Measurements from ENCODE around the gene ABCC3. TPM values are rescaled to one million over a fixed set of nuclear protein-coding genes. Genes with fewer than 3 reads are reported as not detected.

ABCC3 gene
- total RNA-seq, 1 donor from 2014 or later = 0.20 TPM

GRCh38 chr17:50629902-50630301 lies 4.8 kb upstream of the ABCC3 start:
- ATAC-seq (ENCODE audit: low read depth) = no peak
- ChIA-PET CTCF (interaction anchor here (0.9 kb wide), 1 partner anchor 13 kb away, joined by 3 read pairs; no protein-coding TSS in a partner anchor), POLR2A (interaction anchor here (0.9 kb wide), 1 partner anchor 77 kb away, joined by 3 read pairs; no protein-coding TSS in a partner anchor)
- H3K4me3 Mint-ChIP-seq = no peak overlapping the region
- no peak for DNase-seq
- no peak for TF ChIP-seq CTCF (IDR thresholded peaks at IDR 0.05)
- H3K27ac Mint-ChIP-seq = no peak overlapping the region
- peaks cover 7% of the 10 kb centered on the region for H3K4me1 Mint-ChIP-seq
- intact Hi-C loops (cut with micrococcal nuclease) = loop anchor here (5.0 kb wide), 1 partner anchor 68 kb away; the partner anchor contains the start of gene CACNA1G
- peaks cover 55% of the 10 kb centered on the region for H3K27me3 Mint-ChIP-seq
- H3K9me3 Mint-ChIP-seq = no peaks in the 10 kb centered on the region
- H3K36me3 Mint-ChIP-seq (ENCODE audit: low read depth) = no peaks in the 10 kb centered on the region

GRCh38 chr17:50630524-50631194 lies 4.0 kb upstream of the ABCC3 start:
- H3K36me3 Mint-ChIP-seq (ENCODE audit: low read depth) = no peaks in the 10 kb centered on the region
- POLR2A ChIA-PET = interaction anchor here (0.9 kb wide), 1 partner anchor 76 kb away, joined by 3 read pairs; no protein-coding TSS in a partner anchor
- CTCF ChIA-PET = interaction anchor here (0.9 kb wide), 1 partner anchor 14 kb away, joined by 3 read pairs; no protein-coding TSS in a partner anchor
- intact Hi-C loops (cut with micrococcal nuclease) = no loop called here
- H3K9me3 Mint-ChIP-seq = no peaks in the 10 kb centered on the region
- H3K27me3 Mint-ChIP-seq = peaks cover 58% of the 10 kb centered on the region
- peaks cover 7% of the 10 kb centered on the region for H3K4me1 Mint-ChIP-seq
- no peak overlapping the region for H3K4me3 Mint-ChIP-seq
- DNase-seq (peak; percentile 45), ATAC-seq (ENCODE audit: low read depth) (peak; percentile 59)
- no peak overlapping the region for H3K27ac Mint-ChIP-seq
- TF ChIP-seq CTCF (IDR thresholded peaks at IDR 0.05) = no peak

GRCh38 chr17:50631195-50631907 lies 3.3 kb upstream of the ABCC3 start:
- Mint-ChIP-seq H3K9me3 (no peaks in the 10 kb centered on the region), H3K36me3 (ENCODE audit: low read depth) (no peaks in the 10 kb centered on the region), H3K27ac (no peak overlapping the region), H3K4me3 (no peak overlapping the region), H3K4me1 (peaks cover 7% of the 10 kb centered on the region), H3K27me3 (peaks cover 64% of the 10 kb centered on the region)
- TF ChIP-seq CTCF (IDR thresholded peaks at IDR 0.05) = no peak
- intact Hi-C loops (cut with micrococcal nuclease) = no loop called here
- ChIA-PET POLR2A (no interaction called here), CTCF (no interaction called here)
- no peak for ATAC-seq (ENCODE audit: low read depth)
- no peak for DNase-seq

DNA sequence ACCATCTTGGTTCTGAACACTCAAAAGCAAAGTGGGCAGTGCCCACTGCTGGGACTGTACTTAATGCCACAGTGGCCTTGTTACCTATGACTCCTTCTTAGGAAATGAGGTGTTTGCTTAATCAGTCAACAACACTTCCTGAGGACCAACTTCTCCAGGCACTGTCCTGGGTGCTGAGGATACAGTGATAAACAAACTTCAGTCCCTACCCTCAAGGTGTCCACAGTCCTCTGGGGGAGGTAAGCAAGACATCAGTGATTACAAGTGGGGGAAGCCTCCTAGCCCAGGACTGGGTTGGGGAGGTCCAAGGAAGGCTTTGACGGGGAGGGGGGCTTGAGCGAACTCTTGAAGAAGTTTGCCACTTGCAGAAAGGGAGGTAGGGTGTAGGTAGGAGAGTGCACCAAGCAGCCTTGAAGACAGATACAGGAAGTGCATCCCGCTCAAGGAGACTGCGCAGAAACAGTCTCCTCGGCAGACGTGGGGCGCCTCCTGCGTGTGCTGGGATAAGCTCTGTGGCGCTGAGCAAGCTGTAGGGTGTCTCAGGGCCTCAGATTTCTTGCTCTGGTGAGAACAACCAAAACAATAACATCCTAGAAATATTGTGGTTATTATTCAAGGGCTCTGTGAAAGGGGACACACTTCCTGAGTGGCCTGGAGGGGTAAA lies 2.6 kb upstream of the ABCC3 start:
- Mint-ChIP-seq H3K27me3 (peaks cover 66% of the 10 kb centered on the region), H3K4me3 (no peak overlapping the region), H3K36me3 (ENCODE audit: low read depth) (no peaks in the 10 kb centered on the region), H3K27ac (no peak overlapping the region), H3K9me3 (no peaks in the 10 kb centered on the region), H3K4me1 (peaks cover 7% of the 10 kb centered on the region)
- no peak for TF ChIP-seq CTCF (IDR thresholded peaks at IDR 0.05)
- CTCF ChIA-PET = no interaction called here
- no peak for ATAC-seq (ENCODE audit: low read depth)
- POLR2A ChIA-PET = no interaction called here
- intact Hi-C loops (cut with micrococcal nuclease) = no loop called here
- DNase-seq = no peak

DNA sequence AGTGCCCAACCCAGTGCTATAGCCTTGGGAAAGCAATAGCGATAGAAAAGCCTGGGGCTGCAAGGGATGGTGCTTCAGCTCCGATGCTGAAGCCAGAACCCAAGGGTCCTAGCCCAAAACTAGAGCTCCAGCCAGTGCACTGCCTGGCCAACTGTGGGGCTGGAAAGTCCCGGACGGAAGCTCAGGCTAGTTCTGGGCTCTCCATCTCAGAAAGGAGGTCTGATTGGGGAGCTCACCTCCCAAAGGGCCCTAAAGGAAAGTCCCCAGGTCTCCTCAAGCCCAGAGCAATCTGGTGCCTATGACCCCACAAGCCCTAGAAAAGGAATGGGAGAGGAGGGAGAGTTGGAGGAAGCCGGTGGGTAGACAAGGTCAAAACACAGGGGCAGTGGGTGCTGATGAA lies 2.0 kb upstream of the ABCC3 start:
- Mint-ChIP-seq H3K27ac (no peak overlapping the region), H3K4me3 (no peak overlapping the region), H3K9me3 (no peaks in the 10 kb centered on the region), H3K36me3 (ENCODE audit: low read depth) (no peaks in the 10 kb centered on the region), H3K4me1 (peaks cover 7% of the 10 kb centered on the region), H3K27me3 (peaks cover 66% of the 10 kb centered on the region)
- no peak for DNase-seq
- CTCF ChIA-PET = no interaction called here
- peak; percentile 37 for ATAC-seq (ENCODE audit: low read depth)
- intact Hi-C loops (cut with micrococcal nuclease) = no loop called here
- POLR2A ChIA-PET = no interaction called here
- TF ChIP-seq CTCF (IDR thresholded peaks at IDR 0.05) = no peak

All from activated B cell treated with CpG ODN at 0.5 μM for 24 hours (primary cell).